ENCODE measurements around the gene FNBP1L. TPM values are rescaled to one million over a fixed set of nuclear protein-coding genes. Genes with fewer than 3 reads are reported as not detected.

Gene FNBP1L
- total and polyA plus RNA-seq, 10 of the 15 experiments (the other 5 are each of a cell fraction or from before 2014, with no cell fraction given): 0.02 to 0.12 (median 0.07) TPM; not detected in 4

- Histone ChIP-seq H3K4me2 (ENCODE audit: control insufficient read depth, insufficient read depth) (no peak overlapping the region), H3K4me3 (no peak overlapping the region), H4K20me1 (ENCODE audit: control insufficient read depth, insufficient read depth) (no peaks in the 10 kb centered on the region; the same call in 1 of the 2 replicates), H3K27ac (ENCODE audit: control insufficient read depth, insufficient read depth) (no peak overlapping the region), H3K4me1 (ENCODE audit: control insufficient read depth, insufficient read depth, low read length) (no peaks in the 10 kb centered on the region), H2AFZ (ENCODE audit: control insufficient read depth, low read depth, low read length) (no peak overlapping the region), H3K9me3 (replicated peaks; ENCODE audit: control insufficient read depth, insufficient read depth, low read length) (no peaks in the 10 kb centered on the region), H3K27me3 (replicated peaks in 1 of 2; ENCODE audit: control insufficient read depth in 2 of 2, insufficient read depth in 2 of 2, low read length in 1 of 2) (no peaks in the 10 kb centered on the region), H3K36me3 (ENCODE audit: control insufficient read depth in 2 of 2, insufficient read depth in 2 of 2, low read length in 1 of 2) (no peaks in the 10 kb centered on the region; a peak in 1 of 4 replicates), H3K9ac (ENCODE audit: control insufficient read depth, insufficient read depth, low read length) (no peak overlapping the region), H3K79me2 (ENCODE audit: control insufficient read depth, insufficient read depth, low read length) (no peaks in the 10 kb centered on the region)
- DNase-seq (ENCODE audit: low read depth, low spot score) (no peak), FAIRE-seq (no peak), ATAC-seq (no peak)
- ChIA-PET POLR2A (no interaction called here), SMC1A (ENCODE audit: uncharacterized antibody, unreplicated experiment) (no interaction called here), CTCF (no interaction called here), RAD21 (ENCODE audit: unreplicated experiment) (no interaction called here)
- WGBS (ENCODE audit: insufficient coverage, insufficient replicate concordance, low lambda C conversion rate, missing lambda C conversion rate): 71% methylated on average over 13 of the region's 13 CpGs
- in situ Hi-C loops (cut with MboI) (no loop called here), intact Hi-C loops (cut with micrococcal nuclease; ENCODE audit: unreplicated experiment) (no loop called here)
- BruUV-seq (replicated peaks): no TSS peak
- TF ChIP-seq SIN3A (IDR thresholded peaks at IDR 0.05; ENCODE audit: low read depth, low read length) (no peak), SUPT20H (IDR thresholded peaks at IDR 0.05; ENCODE audit: borderline replicate concordance, control insufficient read depth, low read depth, low read length) (no peak), CREM (IDR thresholded peaks at IDR 0.05; ENCODE audit: low read depth) (no peak), ZNF622 (IDR thresholded peaks at IDR 0.05) (no peak), RFX5 (IDR thresholded peaks at IDR 0.05; ENCODE audit: low read depth, low read length) (no peak), SMC3 (IDR thresholded peaks at IDR 0.05; ENCODE audit: borderline replicate concordance, low read length) (no peak), MYB (IDR thresholded peaks at IDR 0.05; ENCODE audit: borderline replicate concordance, low read depth, low read length) (no peak), EGR1 (IDR thresholded peaks at IDR 0.05; ENCODE audit: borderline replicate concordance in 1 of 2, low read depth in 2 of 2, low read length in 2 of 2) (no peak)
- TF ChIP-seq, protein P1, sequence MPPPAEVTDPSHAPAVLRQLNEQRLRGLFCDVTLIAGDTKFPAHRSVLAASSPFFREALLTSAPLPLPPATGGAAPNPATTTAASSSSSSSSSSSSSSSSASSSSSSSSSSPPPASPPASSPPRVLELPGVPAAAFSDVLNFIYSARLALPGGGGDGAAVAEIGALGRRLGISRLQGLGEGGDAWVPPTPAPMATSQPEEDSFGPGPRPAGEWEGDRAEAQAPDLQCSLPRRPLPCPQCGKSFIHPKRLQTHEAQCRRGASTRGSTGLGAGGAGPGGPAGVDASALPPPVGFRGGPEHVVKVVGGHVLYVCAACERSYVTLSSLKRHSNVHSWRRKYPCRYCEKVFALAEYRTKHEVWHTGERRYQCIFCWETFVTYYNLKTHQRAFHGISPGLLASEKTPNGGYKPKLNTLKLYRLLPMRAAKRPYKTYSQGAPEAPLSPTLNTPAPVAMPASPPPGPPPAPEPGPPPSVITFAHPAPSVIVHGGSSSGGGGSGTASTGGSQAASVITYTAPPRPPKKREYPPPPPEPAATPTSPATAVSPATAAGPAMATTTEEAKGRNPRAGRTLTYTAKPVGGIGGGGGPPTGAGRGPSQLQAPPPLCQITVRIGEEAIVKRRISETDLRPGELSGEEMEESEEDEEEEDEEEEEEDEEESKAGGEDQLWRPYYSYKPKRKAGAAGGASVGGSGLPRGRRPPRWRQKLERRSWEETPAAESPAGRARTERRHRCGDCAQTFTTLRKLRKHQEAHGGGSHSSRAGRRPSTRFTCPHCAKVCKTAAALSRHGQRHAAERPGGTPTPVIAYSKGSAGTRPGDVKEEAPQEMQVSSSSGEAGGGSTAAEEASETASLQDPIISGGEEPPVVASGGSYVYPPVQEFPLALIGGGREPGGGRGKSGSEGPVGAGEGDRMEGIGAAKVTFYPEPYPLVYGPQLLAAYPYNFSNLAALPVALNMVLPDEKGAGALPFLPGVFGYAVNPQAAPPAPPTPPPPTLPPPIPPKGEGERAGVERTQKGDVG (CRISPR knock-in tag; IDR thresholded peaks at IDR 0.05): no peak
- TF ChIP-seq, protein P2, sequence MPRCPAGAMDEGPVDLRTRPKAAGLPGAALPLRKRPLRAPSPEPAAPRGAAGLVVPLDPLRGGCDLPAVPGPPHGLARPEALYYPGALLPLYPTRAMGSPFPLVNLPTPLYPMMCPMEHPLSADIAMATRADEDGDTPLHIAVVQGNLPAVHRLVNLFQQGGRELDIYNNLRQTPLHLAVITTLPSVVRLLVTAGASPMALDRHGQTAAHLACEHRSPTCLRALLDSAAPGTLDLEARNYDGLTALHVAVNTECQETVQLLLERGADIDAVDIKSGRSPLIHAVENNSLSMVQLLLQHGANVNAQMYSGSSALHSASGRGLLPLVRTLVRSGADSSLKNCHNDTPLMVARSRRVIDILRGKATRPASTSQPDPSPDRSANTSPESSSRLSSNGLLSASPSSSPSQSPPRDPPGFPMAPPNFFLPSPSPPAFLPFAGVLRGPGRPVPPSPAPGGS (IDR thresholded peaks at IDR 0.05; ENCODE audit: borderline replicate concordance, insufficient read depth, low read depth, low read length, poor library complexity, severe bottlenecking): no peak
- TF ChIP-seq, protein P3, sequence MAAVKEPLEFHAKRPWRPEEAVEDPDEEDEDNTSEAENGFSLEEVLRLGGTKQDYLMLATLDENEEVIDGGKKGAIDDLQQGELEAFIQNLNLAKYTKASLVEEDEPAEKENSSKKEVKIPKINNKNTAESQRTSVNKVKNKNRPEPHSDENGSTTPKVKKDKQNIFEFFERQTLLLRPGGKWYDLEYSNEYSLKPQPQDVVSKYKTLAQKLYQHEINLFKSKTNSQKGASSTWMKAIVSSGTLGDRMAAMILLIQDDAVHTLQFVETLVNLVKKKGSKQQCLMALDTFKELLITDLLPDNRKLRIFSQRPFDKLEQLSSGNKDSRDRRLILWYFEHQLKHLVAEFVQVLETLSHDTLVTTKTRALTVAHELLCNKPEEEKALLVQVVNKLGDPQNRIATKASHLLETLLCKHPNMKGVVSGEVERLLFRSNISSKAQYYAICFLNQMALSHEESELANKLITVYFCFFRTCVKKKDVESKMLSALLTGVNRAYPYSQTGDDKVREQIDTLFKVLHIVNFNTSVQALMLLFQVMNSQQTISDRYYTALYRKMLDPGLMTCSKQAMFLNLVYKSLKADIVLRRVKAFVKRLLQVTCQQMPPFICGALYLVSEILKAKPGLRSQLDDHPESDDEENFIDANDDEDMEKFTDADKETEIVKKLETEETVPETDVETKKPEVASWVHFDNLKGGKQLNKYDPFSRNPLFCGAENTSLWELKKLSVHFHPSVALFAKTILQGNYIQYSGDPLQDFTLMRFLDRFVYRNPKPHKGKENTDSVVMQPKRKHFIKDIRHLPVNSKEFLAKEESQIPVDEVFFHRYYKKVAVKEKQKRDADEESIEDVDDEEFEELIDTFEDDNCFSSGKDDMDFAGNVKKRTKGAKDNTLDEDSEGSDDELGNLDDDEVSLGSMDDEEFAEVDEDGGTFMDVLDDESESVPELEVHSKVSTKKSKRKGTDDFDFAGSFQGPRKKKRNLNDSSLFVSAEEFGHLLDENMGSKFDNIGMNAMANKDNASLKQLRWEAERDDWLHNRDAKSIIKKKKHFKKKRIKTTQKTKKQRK (IDR thresholded peaks at IDR 0.05; ENCODE audit: low read depth, low read length): no peak
Observed at GRCh38 chr1:93585059-93585966, 137.4 kb downstream of the FNBP1L start.

Data from GM12878 (cell line).